ENCODE measurements around the gene PPP1R14D. TPM values are rescaled to one million over a fixed set of nuclear protein-coding genes. Genes with fewer than 3 reads are reported as not detected.

Gene PPP1R14D
- total and polyA plus RNA-seq, 2 donors (not counting 3 experiments of a cell fraction or from before 2014, with no cell fraction given): not detected

DNA sequence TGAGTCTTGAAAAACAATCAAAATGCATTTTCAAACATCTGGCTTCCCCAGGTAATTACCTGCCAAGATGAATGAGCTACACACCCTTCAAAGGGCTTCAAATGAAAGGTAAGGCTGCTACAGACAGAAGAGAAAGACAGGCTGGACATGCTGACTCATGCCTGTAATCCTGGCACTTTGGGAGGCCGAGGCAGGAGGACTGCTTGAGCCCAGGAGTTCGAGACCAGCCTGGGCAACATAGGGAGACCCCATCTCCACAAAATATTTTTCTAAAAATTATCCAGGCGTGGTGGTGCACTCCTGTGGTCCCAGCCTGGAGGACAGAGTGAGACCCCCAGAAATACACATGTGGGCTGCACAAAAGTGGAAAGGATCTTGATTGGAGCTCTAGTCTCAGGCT lies 36.1 kb downstream of the PPP1R14D start:
- POLR2A ChIA-PET: no interaction called here
- intact Hi-C loops (cut with micrococcal nuclease) (loop anchor here (2.0 kb wide), 1 partner anchor 14 kb away; the partner anchor contains the start of genes DNAJC17 and ZFYVE19), dilution Hi-C loops (cut with MboI; ENCODE audit: extremely low pct_ligation_motif_present, low sequenced_read_pairs) (no loop called here)
- CTCF ChIA-PET: interaction anchor here (0.7 to 2.8 kb wide), 7 partner anchors 9 to 101 kb away, joined by 3 to 10 read pairs (median 5); no protein-coding TSS in a partner anchor
- Histone ChIP-seq H3K36me3 (ENCODE audit: control insufficient read depth in 2 of 2, extremely low read depth in 1 of 2, insufficient read depth in 2 of 2, low read length in 2 of 2) (no peaks in the 10 kb centered on the region), H3K27ac (ENCODE audit: insufficient read depth, low read depth, low read length) (no peak overlapping the region), H3K4me2 (ENCODE audit: insufficient read depth, low read length) (no peak overlapping the region), H3K27me3 (ENCODE audit: control insufficient read depth in 2 of 2, insufficient read depth in 2 of 2, low read length in 2 of 2) (no peaks in the 10 kb centered on the region), H3K79me2 (ENCODE audit: control insufficient read depth, insufficient read depth, low read length) (peaks cover 23% of the 10 kb centered on the region), H4K20me1 (replicated peaks; ENCODE audit: control insufficient read depth, extremely low read depth, insufficient read depth, low read length) (no peaks in the 10 kb centered on the region), H3K9me1 (replicated peaks; ENCODE audit: control insufficient read depth, extremely low read depth, insufficient read depth, low read length) (no peaks in the 10 kb centered on the region), H3K9me3 (replicated peaks; ENCODE audit: control insufficient read depth, insufficient read depth, low read length) (no peaks in the 10 kb centered on the region), H3K4me1 (ENCODE audit: control insufficient read depth, extremely low read depth, insufficient read depth, low read length) (peaks cover 55% of the 10 kb centered on the region), H2AFZ (ENCODE audit: low read depth, low read length) (no peak overlapping the region), H3K4me3 (replicated peaks in 1 of 3; ENCODE audit: insufficient read depth in 1 of 3, low read depth in 1 of 3, low read length in 3 of 3) (no peak overlapping the region), H3K9ac (replicated peaks; ENCODE audit: extremely low read depth, insufficient read depth, low read length) (no peak overlapping the region)
- TF ChIP-seq EZH2 (IDR thresholded peaks at IDR 0.05; ENCODE audit: borderline replicate concordance, low read depth, low read length, severe bottlenecking) (no peak), JUN (IDR thresholded peaks at IDR 0.05; ENCODE audit: borderline replicate concordance, insufficient read depth, insufficient read length, low read depth) (no peak), MYC (IDR thresholded peaks at IDR 0.05; ENCODE audit: low read depth, low read length) (no peak), POLR2AphosphoS5 (IDR thresholded peaks at IDR 0.05; ENCODE audit: insufficient read depth, low read depth, low read length) (no peak), GATA2 (IDR thresholded peaks at IDR 0.05; ENCODE audit: insufficient read depth, insufficient read length, low read depth, low read length) (no peak), POLR2A (IDR thresholded peaks at IDR 0.05; ENCODE audit: low read depth, low read length) (no peak), MAX (IDR thresholded peaks at IDR 0.05; ENCODE audit: insufficient read depth, insufficient read length) (no peak), FOS (IDR thresholded peaks at IDR 0.05; ENCODE audit: borderline replicate concordance, insufficient read depth, low read length) (no peak), CTCF (IDR thresholded peaks at IDR 0.05; ENCODE audit: extremely low read depth in 1 of 2, insufficient read depth in 1 of 2, low read depth in 1 of 2, low read length in 2 of 2) (no peak)
- no TSS peak for BruUV-seq (replicated peaks)
- no peak for FAIRE-seq
- DNase-seq (ENCODE audit: low read depth, low spot score): no peak

Measured in endothelial cell of umbilical vein (primary cell).